ENCODE data around the gene EME2. TPM values are rescaled to one million over a fixed set of nuclear protein-coding genes. Genes with fewer than 3 reads are reported as not detected.

The EME2 gene
- total and polyA plus RNA-seq, 2 donors (not counting 1 experiment from before 2014, with no cell fraction given), result 34.6 to 42.5 TPM

DNA sequence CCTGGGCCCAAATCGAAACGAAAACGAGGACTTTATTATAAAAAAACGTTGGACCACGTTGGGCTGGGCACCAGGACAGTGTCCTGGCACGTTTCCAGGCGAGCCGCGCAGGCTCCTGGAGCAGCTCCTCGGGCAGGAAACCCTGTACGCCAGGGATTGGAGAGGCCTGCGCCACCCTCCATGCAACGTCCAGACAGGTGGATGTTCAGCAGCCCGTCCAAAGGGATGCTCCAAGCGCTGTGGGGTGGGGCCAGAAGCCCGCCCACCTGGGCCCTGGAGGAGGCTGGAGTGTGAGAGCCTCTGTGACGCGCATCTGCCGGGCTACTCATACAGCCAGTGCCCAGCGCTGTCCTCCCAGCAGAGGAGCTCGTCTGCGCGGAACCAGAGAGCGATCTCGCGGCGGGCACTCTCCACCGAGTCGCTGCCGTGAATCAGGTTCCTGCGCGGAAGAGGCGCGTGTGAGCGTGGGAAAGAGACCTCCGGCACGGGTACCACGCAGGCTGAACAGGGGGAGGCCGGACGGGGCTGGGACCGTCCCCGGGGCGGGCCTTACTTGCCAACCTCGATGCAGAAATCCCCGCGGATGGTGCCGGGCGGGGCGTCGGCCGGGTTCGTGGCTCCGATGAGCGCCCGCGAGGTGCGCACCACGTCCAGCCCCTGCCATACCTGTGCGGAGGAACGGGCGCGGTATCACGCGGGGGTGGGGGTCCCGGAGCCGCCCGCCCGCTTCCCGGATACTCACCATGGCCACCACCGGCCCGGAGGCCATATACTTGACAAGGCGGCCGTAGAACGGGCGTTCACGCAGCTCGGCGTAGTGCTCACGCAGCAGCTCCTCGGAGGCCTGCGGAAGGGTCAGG is 2.1 kb upstream of the EME2 start:
- H3K4me2 ChIP-seq (replicated peaks; ENCODE audit: low read depth, low read length, poor library complexity, severe bottlenecking), result peak overlapping the region; percentile 99
- peaks cover 22 to 32% of the 10 kb centered on the region in 2 donors for H3K4me1 ChIP-seq (ENCODE audit: control insufficient read depth in 2 of 2, insufficient read depth in 2 of 2, low read length in 2 of 2)
- H3K4me3 ChIP-seq (ENCODE audit: control extremely low read depth in 1 of 5, extremely low read depth in 1 of 5, insufficient read depth in 1 of 5, low read depth in 2 of 5, low read length in 4 of 5), result peak overlapping the region in 4 of 5 experiments; percentile 68 to 87 (median 83)
- peaks cover 0 to 35% of the 10 kb centered on the region in 2 experiments for H3K36me3 ChIP-seq (replicated peaks in 1 of 2; ENCODE audit: control extremely low read depth in 1 of 2, control insufficient read depth in 1 of 2, extremely low read depth in 1 of 2, insufficient read depth in 2 of 2, low read length in 1 of 2)
- WGBS (ENCODE audit: insufficient coverage), result 22% methylated on average over 81 of the region's 81 CpGs
- no peaks in the 10 kb centered on the region for H3K27me3 ChIP-seq (replicated peaks in 1 of 4; ENCODE audit: control extremely low read depth in 1 of 4, control insufficient read depth in 3 of 4, insufficient read depth in 4 of 4, low read length in 3 of 4)
- DNase-seq, result peak; percentile 80
- CTCF ChIA-PET, result interaction anchor here (1.0 to 3.2 kb wide), 2 partner anchors 12 to 64 kb away, joined by 4 to 15 read pairs; partner anchors contain the start of genes MAPK8IP3, NUBP2 and SPSB3
- H3K9me3 ChIP-seq (ENCODE audit: control extremely low read depth in 1 of 3, control insufficient read depth in 2 of 3, insufficient read depth in 1 of 3, low read length in 2 of 3), result no peaks in the 10 kb centered on the region
- ATAC-seq (ENCODE audit: low read depth), result peak; percentile 16
- POLR2A ChIA-PET, result interaction anchor here (0.6 to 4.4 kb wide), 5 partner anchors 10 to 349 kb away, joined by 3 to 27 read pairs (median 9); partner anchors contain the start of genes MAPK8IP3, NUBP2 and SPSB3
- H4K20me1 ChIP-seq (ENCODE audit: control insufficient read depth, insufficient read depth, low read length, poor library complexity, severe bottlenecking), result peaks cover 43% of the 10 kb centered on the region
- H3K27ac ChIP-seq (ENCODE audit: low read length in 2 of 2), result peak overlapping the region; percentile 15 to 72
- peak overlapping the region; percentile 84 for H3K9ac ChIP-seq (ENCODE audit: low read length)
- peaks cover 25% of the 10 kb centered on the region for H3K79me2 ChIP-seq (ENCODE audit: control insufficient read depth, insufficient read depth, low read length)
- H2AFZ ChIP-seq (ENCODE audit: insufficient read depth, low read depth, low read length, poor library complexity, severe bottlenecking), result peak overlapping the region; percentile 75
- Mint-ChIP-seq H3K4me3 (peak overlapping the region; percentile 95), H3K27ac (peak overlapping the region; percentile 75), H3K9me3 (ENCODE audit: insufficient read depth) (no peaks in the 10 kb centered on the region), H3K27me3 (no peaks in the 10 kb centered on the region), H3K4me1 (peaks cover 24% of the 10 kb centered on the region)
- intact Hi-C loops (cut with micrococcal nuclease), result loop anchor here (1.0 to 5.0 kb wide), 3 partner anchors 92 to 358 kb away; partner anchors contain the start of genes JPT2 and UNKL
- TF ChIP-seq EZH2 (IDR thresholded peaks at IDR 0.05; ENCODE audit: borderline replicate concordance, insufficient read depth, low read depth, low read length, poor library complexity, severe bottlenecking), result no peak
- TF ChIP-seq, protein P1, sequence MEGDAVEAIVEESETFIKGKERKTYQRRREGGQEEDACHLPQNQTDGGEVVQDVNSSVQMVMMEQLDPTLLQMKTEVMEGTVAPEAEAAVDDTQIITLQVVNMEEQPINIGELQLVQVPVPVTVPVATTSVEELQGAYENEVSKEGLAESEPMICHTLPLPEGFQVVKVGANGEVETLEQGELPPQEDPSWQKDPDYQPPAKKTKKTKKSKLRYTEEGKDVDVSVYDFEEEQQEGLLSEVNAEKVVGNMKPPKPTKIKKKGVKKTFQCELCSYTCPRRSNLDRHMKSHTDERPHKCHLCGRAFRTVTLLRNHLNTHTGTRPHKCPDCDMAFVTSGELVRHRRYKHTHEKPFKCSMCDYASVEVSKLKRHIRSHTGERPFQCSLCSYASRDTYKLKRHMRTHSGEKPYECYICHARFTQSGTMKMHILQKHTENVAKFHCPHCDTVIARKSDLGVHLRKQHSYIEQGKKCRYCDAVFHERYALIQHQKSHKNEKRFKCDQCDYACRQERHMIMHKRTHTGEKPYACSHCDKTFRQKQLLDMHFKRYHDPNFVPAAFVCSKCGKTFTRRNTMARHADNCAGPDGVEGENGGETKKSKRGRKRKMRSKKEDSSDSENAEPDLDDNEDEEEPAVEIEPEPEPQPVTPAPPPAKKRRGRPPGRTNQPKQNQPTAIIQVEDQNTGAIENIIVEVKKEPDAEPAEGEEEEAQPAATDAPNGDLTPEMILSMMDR (IDR thresholded peaks at IDR 0.05), result no peak

All from B cell (primary cell).